PC-3 (cell line): ENCODE results near the gene CUL4B. TPM values are rescaled to one million over a fixed set of nuclear protein-coding genes. Genes with fewer than 3 reads are reported as not detected.
A peak's percentile ranks its signal among the peaks of the same experiment; 100 is the strongest.
"Not testable (repeated sequence)": the region's sequence is repeated elsewhere in the genome, so short reads cannot be mapped to it uniquely, and the experiment has no call there.

Experiments
- ATAC-seq: fragments of 200-7000 bp; cut with Tn5 transposase; 2 replicates; pipeline ENCODE4 v1.9.1; 2020; ENCODE audit warnings: mild to moderate bottlenecking, moderate library complexity
- BruUV-seq: library from RNA; stranded (reverse); fragments of 400-500 nt; replicated peaks from 2 replicates; lab custom pipeline; 2021; lab: Mats Ljungman, UMichigan
- CTCF ChIA-PET: fragments of 300-600 bp; sonication (Branson Sonifier 250); formaldehyde crosslinking; loops from one replicate; lab custom pipeline; 2022; ENCODE audit warnings: antibody characterized with exemption; lab: Charles Lee
- POLR2A ChIA-PET: fragments of 300-600 bp; sonication (Branson Sonifier 250); formaldehyde crosslinking; loops from one replicate; lab custom pipeline; 2022; ENCODE audit warnings: antibody characterized with exemption; ENCODE audit not compliant: unreplicated experiment; lab: Charles Lee
- DNase-seq: peaks from one replicate; pipeline ENCODE4 v3.0.0-alpha.2; 2015
- H2AFZ ChIP-seq: fragments of 300-600 bp; sonication (generic); 2 replicates; pipeline ENCODE4 v1.6.0; 2016; ENCODE audit warnings: antibody characterized with exemption, low read length
- H3F3A ChIP-seq: fragments of 300-600 bp; sonication (generic); one replicate; pipeline ENCODE4 v1.6.0; 2017; ENCODE audit warnings: antibody characterized with exemption, low read length, control low read depth, mild to moderate bottlenecking; ENCODE audit not compliant: unreplicated experiment
- H3K27ac ChIP-seq: fragments of 300-600 bp; sonication (generic); 2 replicates; pipeline ENCODE4 v1.5.1; 2016; ENCODE audit warnings: mild to moderate bottlenecking, low read length
- H3K27me3 ChIP-seq: fragments of 300-600 bp; sonication (generic); 2 replicates; pipeline ENCODE4 v1.6.1; 2016; ENCODE audit warnings: low read length, mixed read lengths
- H3K36me3 ChIP-seq: fragments of 300-600 bp; sonication (generic); 2 replicates; pipeline ENCODE4 v1.6.1; 2016; ENCODE audit warnings: low read depth, mixed run types, low read length, mixed read lengths
- H3K4me1 ChIP-seq: fragments of 300-600 bp; sonication (generic); 2 replicates; pipeline ENCODE4 v1.5.1; 2016; ENCODE audit warnings: low read length; ENCODE audit not compliant: insufficient read depth
- H3K4me2 ChIP-seq: fragments of 300-600 bp; sonication (generic); 2 replicates; pipeline ENCODE4 v1.6.0; 2016; ENCODE audit warnings: low read length
- H3K4me3 ChIP-seq: fragments of 300-600 bp; sonication (generic); 2 replicates; pipeline ENCODE4 v1.5.1; 2016; ENCODE audit warnings: mild to moderate bottlenecking, low read length, mixed read lengths
- H3K79me2 ChIP-seq: fragments of 300-600 bp; sonication (generic); 2 replicates; pipeline ENCODE4 v1.6.1; 2017; ENCODE audit warnings: low read length, mixed read lengths
- H3K9ac ChIP-seq: fragments of 300-600 bp; sonication (generic); 2 replicates; pipeline ENCODE4 v1.6.0; 2016; ENCODE audit warnings: mild to moderate bottlenecking, low read length
- H3K9me2 ChIP-seq: fragments of 300-600 bp; sonication (generic); replicated peaks from 2 replicates; pipeline ENCODE4 v1.6.1; 2016; ENCODE audit warnings: mixed run types, low read length, mixed read lengths
- H3K9me3 ChIP-seq: fragments of 300-600 bp; sonication (generic); 2 replicates; pipeline ENCODE4 v1.6.1; 2016; ENCODE audit warnings: low read length, mixed read lengths
- H4K20me1 ChIP-seq: fragments of 300-600 bp; sonication (generic); 2 replicates; pipeline ENCODE4 v1.6.1; 2016; ENCODE audit warnings: low read length, mixed read lengths
- CTCF ChIP-seq: fragments of 300-600 bp; sonication (generic); conservative IDR thresholded peaks from 2 replicates; pipeline ENCODE4 v1.5.1; 2017; ENCODE audit warnings: antibody characterized with exemption, low read depth, mild to moderate bottlenecking, low read length
- EZH2 ChIP-seq: fragments of 300-600 bp; sonication (generic); IDR thresholded peaks from one replicate; pipeline ENCODE4 v1.6.1; 2017; ENCODE audit warnings: antibody characterized with exemption, mild to moderate bottlenecking, low read length; ENCODE audit not compliant: unreplicated experiment
- EZH2phosphoT487 ChIP-seq: fragments of 300-600 bp; sonication (generic); IDR thresholded peaks from 2 replicates; pipeline ENCODE4 v1.6.1; 2018; ENCODE audit warnings: mild to moderate bottlenecking, antibody characterized with exemption, low read length, borderline replicate concordance
- intact Hi-C: fragments of 100-400 bp; cut with micrococcal nuclease; formaldehyde crosslinking; loops from 2 replicates; pipeline ENCODE4 v1.9.0; 2023
- total RNA-seq: library from RNA; depleted of rRNA; stranded (reverse); fragments of >200 nt; gene quantifications from 2 replicates; pipeline ENCODE4 v1.2.3, GENCODE V29; 2014

The CUL4B gene
- total RNA-seq, 1 experiment from 2014 or later: 38.1 TPM

DNA sequence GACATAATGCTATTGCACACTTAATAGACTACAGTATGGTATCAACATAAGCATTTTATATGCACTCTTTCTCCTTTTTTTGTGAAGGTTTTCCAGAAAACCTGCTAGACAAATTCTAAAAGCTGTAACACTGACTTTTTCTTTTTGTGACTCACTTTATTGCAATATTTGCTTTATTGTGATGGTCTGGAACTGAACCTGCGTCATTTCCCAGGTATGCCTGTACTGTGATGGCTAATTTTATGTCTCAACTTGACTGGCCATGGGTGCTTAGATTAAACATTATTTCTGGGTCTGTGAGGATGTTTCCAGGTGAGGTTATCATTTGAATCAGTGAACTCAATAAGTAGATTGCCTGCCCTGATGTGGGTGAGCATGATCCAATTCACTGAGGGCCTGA lies 56.2 kb downstream of the CUL4B start:
- H3K9ac ChIP-seq: peak overlapping the region; percentile 61
- DNase-seq (peak; percentile 82), ATAC-seq (peak; percentile 98)
- H3K9me3 ChIP-seq: no peaks in the 10 kb centered on the region
- H3K27me3 ChIP-seq: no peaks in the 10 kb centered on the region
- peak overlapping the region; percentile 6; the same call in 1 of the 2 replicates for H2AFZ ChIP-seq
- H3K4me3 ChIP-seq: no peak overlapping the region
- H4K20me1 ChIP-seq: no peaks in the 10 kb centered on the region
- peaks cover 27% of the 10 kb centered on the region for H3K4me1 ChIP-seq
- CTCF ChIA-PET: no interaction called here
- no TSS peak for BruUV-seq
- H3K79me2 ChIP-seq: no peaks in the 10 kb centered on the region
- intact Hi-C loops: no loop called here
- peak overlapping the region; percentile 61 for H3K4me2 ChIP-seq
- H3K9me2 ChIP-seq: no peaks in the 10 kb centered on the region
- H3K36me3 ChIP-seq: no peaks in the 10 kb centered on the region
- H3K27ac ChIP-seq: peak overlapping the region; percentile 96
- H3F3A ChIP-seq: no peaks in the 10 kb centered on the region
- POLR2A ChIA-PET: no interaction called here
- TF ChIP-seq CTCF: no peak
- TF ChIP-seq EZH2phosphoT487: no peak
- TF ChIP-seq EZH2: no peak

GRCh38 chrX:120499301-120500072 lies 61.3 kb downstream of the CUL4B start:
- Histone ChIP-seq H3K36me3 (no peaks in the 10 kb centered on the region), H3K9ac (no peak overlapping the region), H3K4me1 (peaks cover 13% of the 10 kb centered on the region), H3K9me2 (no peaks in the 10 kb centered on the region), H4K20me1 (no peaks in the 10 kb centered on the region), H3K27ac (no peak overlapping the region), H2AFZ (no peak overlapping the region), H3K27me3 (no peaks in the 10 kb centered on the region), H3K4me3 (no peak overlapping the region), H3F3A (no peaks in the 10 kb centered on the region), H3K79me2 (no peaks in the 10 kb centered on the region), H3K4me2 (no peak overlapping the region), H3K9me3 (no peaks in the 10 kb centered on the region)
- ChIA-PET POLR2A (no interaction called here), CTCF (no interaction called here)
- TF ChIP-seq CTCF (no peak), EZH2phosphoT487 (no peak), EZH2 (no peak)
- BruUV-seq: no TSS peak
- intact Hi-C loops: no loop called here
- ATAC-seq (no peak), DNase-seq (no peak)

DNA sequence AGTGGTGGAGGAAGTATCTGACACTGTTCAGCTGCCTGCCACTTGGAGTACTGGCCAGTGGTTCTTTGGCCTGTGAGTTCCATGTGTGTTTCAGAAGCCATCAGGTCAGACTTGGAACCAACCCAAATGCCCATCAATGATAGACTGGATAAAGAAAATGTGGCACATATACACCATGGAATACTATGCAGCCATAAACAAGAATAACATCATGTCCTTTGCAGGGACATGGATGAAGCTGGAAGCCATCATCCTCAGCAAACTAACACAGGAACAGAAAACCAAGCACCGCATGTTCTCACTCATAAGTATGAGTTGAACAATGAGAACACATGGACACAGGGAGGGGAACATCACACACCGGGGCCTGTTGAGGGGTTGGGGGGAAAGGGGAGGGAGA lies 70.6 kb downstream of the CUL4B start:
- POLR2A ChIA-PET, BruUV-seq, H3K4me1 ChIP-seq, H4K20me1 ChIP-seq, H2AFZ ChIP-seq, H3K79me2 ChIP-seq, CTCF ChIA-PET, H3K9ac ChIP-seq, ATAC-seq, H3K27me3 ChIP-seq, DNase-seq, H3K36me3 ChIP-seq, H3K9me3 ChIP-seq, H3F3A ChIP-seq, intact Hi-C loops, H3K4me2 ChIP-seq, H3K27ac ChIP-seq, H3K4me3 ChIP-seq, H3K9me2 ChIP-seq: not testable (repeated sequence)
